ENCODE results near the gene APOC3. TPM values are rescaled to one million over a fixed set of nuclear protein-coding genes. Genes with fewer than 3 reads are reported as not detected.

APOC3 gene
- total RNA-seq: not detected in 2 replicates

GRCh38 chr11:116829525-116830183 is at the start of gene APOC3:
TSS of gene APOC3 (plus strand) at chr11:116829907. CDS start at chr11:116830583, 676 bp downstream.
- Mint-ChIP-seq H3K4me1 (ENCODE audit: low read depth) (no peaks in the 10 kb centered on the region), H3K36me3 (ENCODE audit: low read depth) (no peaks in the 10 kb centered on the region), H3K27me3 (ENCODE audit: low read depth) (no peaks in the 10 kb centered on the region), H3K4me3 (ENCODE audit: low read depth) (no peak within 1 kb of the TSS), H3K27ac (no peak within 1 kb of the TSS), H3K9me3 (no peaks in the 10 kb centered on the region)
- no peak for DNase-seq (ENCODE audit: low spot score)
- intact Hi-C loops (cut with micrococcal nuclease): no loop called here

GRCh38 chr11:116782728-116783127 is 47.0 kb upstream of the APOC3 start:
- intact Hi-C loops (cut with micrococcal nuclease): no loop called here
- no peak for DNase-seq (ENCODE audit: low spot score)
- H3K9me3 Mint-ChIP-seq: no peaks in the 10 kb centered on the region
- H3K27me3 Mint-ChIP-seq (ENCODE audit: low read depth): no peaks in the 10 kb centered on the region
- H3K36me3 Mint-ChIP-seq (ENCODE audit: low read depth): peaks cover 91% of the 10 kb centered on the region
- H3K4me3 Mint-ChIP-seq (ENCODE audit: low read depth): no peak overlapping the region
- peaks cover 55% of the 10 kb centered on the region for H3K4me1 Mint-ChIP-seq (ENCODE audit: low read depth)
- H3K27ac Mint-ChIP-seq: peak overlapping the region; percentile 19

GRCh38 chr11:116786326-116786725 is 43.4 kb upstream of the APOC3 start:
- H3K27me3 Mint-ChIP-seq (ENCODE audit: low read depth): no peaks in the 10 kb centered on the region
- H3K27ac Mint-ChIP-seq: no peak overlapping the region
- no peak for DNase-seq (ENCODE audit: low spot score)
- no peaks in the 10 kb centered on the region for H3K9me3 Mint-ChIP-seq
- H3K4me3 Mint-ChIP-seq (ENCODE audit: low read depth): peak overlapping the region; percentile 90
- intact Hi-C loops (cut with micrococcal nuclease): loop anchor here (5.0 kb wide), 2 partner anchors 66 to 446 kb away; partner anchors contain the start of genes PCSK7 and RNF214
- H3K36me3 Mint-ChIP-seq (ENCODE audit: low read depth): peaks cover 57% of the 10 kb centered on the region
- peaks cover 53% of the 10 kb centered on the region for H3K4me1 Mint-ChIP-seq (ENCODE audit: low read depth)

GRCh38 chr11:116786966-116787365 is 42.7 kb upstream of the APOC3 start:
- Mint-ChIP-seq H3K4me3 (ENCODE audit: low read depth) (peak overlapping the region; percentile 90), H3K27ac (peak overlapping the region; percentile 81), H3K9me3 (no peaks in the 10 kb centered on the region), H3K36me3 (ENCODE audit: low read depth) (peaks cover 51% of the 10 kb centered on the region), H3K4me1 (ENCODE audit: low read depth) (peaks cover 51% of the 10 kb centered on the region), H3K27me3 (ENCODE audit: low read depth) (no peaks in the 10 kb centered on the region)
- intact Hi-C loops (cut with micrococcal nuclease): loop anchor here (5.0 kb wide), 2 partner anchors 65 to 445 kb away; partner anchors contain the start of genes PCSK7 and RNF214
- no peak for DNase-seq (ENCODE audit: low spot score)

- H3K4me3 Mint-ChIP-seq (ENCODE audit: low read depth): peak overlapping the region; percentile 90
- H3K4me1 Mint-ChIP-seq (ENCODE audit: low read depth): peaks cover 48% of the 10 kb centered on the region
- peaks cover 47% of the 10 kb centered on the region for H3K36me3 Mint-ChIP-seq (ENCODE audit: low read depth)
- no peak for DNase-seq (ENCODE audit: low spot score)
- no peaks in the 10 kb centered on the region for H3K9me3 Mint-ChIP-seq
- peak overlapping the region; percentile 81 for H3K27ac Mint-ChIP-seq
- intact Hi-C loops (cut with micrococcal nuclease): loop anchor here (5.0 kb wide), 2 partner anchors 65 to 445 kb away; partner anchors contain the start of genes PCSK7 and RNF214
- no peaks in the 10 kb centered on the region for H3K27me3 Mint-ChIP-seq (ENCODE audit: low read depth)
Measured at GRCh38 chr11:116787436-116787785, 42.3 kb upstream of the APOC3 start.

GRCh38 chr11:116787786-116788486 is 41.8 kb upstream of the APOC3 start, which contains the start of gene ZPR1:
TSS of gene ZPR1 (minus strand) at chr11:116788023. CDS start at chr11:116787990, 33 bp downstream.
- intact Hi-C loops (cut with micrococcal nuclease): loop anchor here (1.0 to 5.0 kb wide), 4 partner anchors 15 to 444 kb away; partner anchors contain the start of genes PCSK7, RNF214 and SIK3
- peaks cover 44% of the 10 kb centered on the region for H3K4me1 Mint-ChIP-seq (ENCODE audit: low read depth)
- peak; percentile 83 for DNase-seq (ENCODE audit: low spot score)

GRCh38 chr11:116788534-116788933 is 41.2 kb upstream of the APOC3 start:
- Mint-ChIP-seq H3K27ac (peak overlapping the region; percentile 68), H3K4me1 (ENCODE audit: low read depth) (peaks cover 40% of the 10 kb centered on the region), H3K9me3 (no peaks in the 10 kb centered on the region), H3K4me3 (ENCODE audit: low read depth) (peak overlapping the region; percentile 90), H3K27me3 (ENCODE audit: low read depth) (no peaks in the 10 kb centered on the region), H3K36me3 (ENCODE audit: low read depth) (peaks cover 35% of the 10 kb centered on the region)
- no peak for DNase-seq (ENCODE audit: low spot score)
- intact Hi-C loops (cut with micrococcal nuclease): loop anchor here (1.0 to 5.0 kb wide), 4 partner anchors 15 to 444 kb away; partner anchors contain the start of genes PCSK7, RNF214 and SIK3

More at GRCh38 chr11:116787786-116788486, 41.8 kb upstream of the APOC3 start, which contains the start of gene ZPR1:
- Mint-ChIP-seq H3K9me3 (no peaks in the 10 kb centered on the region), H3K27ac (peak within 1 kb of the TSS; percentile 81), H3K4me3 (ENCODE audit: low read depth) (peak within 1 kb of the TSS; percentile 90), H3K36me3 (ENCODE audit: low read depth) (peaks cover 41% of the 10 kb centered on the region), H3K27me3 (ENCODE audit: low read depth) (no peaks in the 10 kb centered on the region)

GRCh38 chr11:116788975-116789374 is 40.7 kb upstream of the APOC3 start:
- Mint-ChIP-seq H3K27me3 (ENCODE audit: low read depth) (no peaks in the 10 kb centered on the region), H3K36me3 (ENCODE audit: low read depth) (peaks cover 33% of the 10 kb centered on the region), H3K27ac (no peak overlapping the region), H3K4me1 (ENCODE audit: low read depth) (peaks cover 39% of the 10 kb centered on the region), H3K9me3 (no peaks in the 10 kb centered on the region), H3K4me3 (ENCODE audit: low read depth) (peak overlapping the region; percentile 90)
- intact Hi-C loops (cut with micrococcal nuclease): loop anchor here (1.0 to 5.0 kb wide), 4 partner anchors 16 to 443 kb away; partner anchors contain the start of genes PCSK7, RNF214 and SIK3
- no peak for DNase-seq (ENCODE audit: low spot score)

GRCh38 chr11:116790167-116791001 is 39.3 kb upstream of the APOC3 start:
- no peak for DNase-seq (ENCODE audit: low spot score)
- Mint-ChIP-seq H3K9me3 (no peaks in the 10 kb centered on the region), H3K4me3 (ENCODE audit: low read depth) (no peak overlapping the region), H3K4me1 (ENCODE audit: low read depth) (peaks cover 30% of the 10 kb centered on the region), H3K36me3 (ENCODE audit: low read depth) (peaks cover 19% of the 10 kb centered on the region), H3K27me3 (ENCODE audit: low read depth) (no peaks in the 10 kb centered on the region), H3K27ac (no peak overlapping the region)
- intact Hi-C loops (cut with micrococcal nuclease): loop anchor here (1.0 to 2.0 kb wide), 2 partner anchors 46 to 316 kb away; partner anchors contain the start of gene APOA1

GRCh38 chr11:116791002-116791812 is 38.5 kb upstream of the APOC3 start:
- Mint-ChIP-seq H3K27me3 (ENCODE audit: low read depth) (no peaks in the 10 kb centered on the region), H3K4me3 (ENCODE audit: low read depth) (no peak overlapping the region), H3K4me1 (ENCODE audit: low read depth) (peaks cover 24% of the 10 kb centered on the region), H3K36me3 (ENCODE audit: low read depth) (peaks cover 11% of the 10 kb centered on the region), H3K27ac (no peak overlapping the region), H3K9me3 (no peaks in the 10 kb centered on the region)
- intact Hi-C loops (cut with micrococcal nuclease): loop anchor here (1.0 to 2.0 kb wide), 2 partner anchors 46 to 315 kb away; partner anchors contain the start of gene APOA1
- DNase-seq (ENCODE audit: low spot score): peak; percentile 64

GRCh38 chr11:116791813-116792143 is 37.9 kb upstream of the APOC3 start, which contains the start of gene APOA5:
TSS of gene APOA5 (minus strand) at chr11:116791879. CDS start at chr11:116791860, 19 bp downstream.
- intact Hi-C loops (cut with micrococcal nuclease): loop anchor here (1.0 to 2.0 kb wide), 2 partner anchors 45 to 315 kb away; partner anchors contain the start of gene APOA1
- Mint-ChIP-seq H3K9me3 (no peaks in the 10 kb centered on the region), H3K36me3 (ENCODE audit: low read depth) (peaks cover 5% of the 10 kb centered on the region), H3K27ac (no peak within 1 kb of the TSS), H3K4me3 (ENCODE audit: low read depth) (no peak within 1 kb of the TSS), H3K27me3 (ENCODE audit: low read depth) (no peaks in the 10 kb centered on the region), H3K4me1 (ENCODE audit: low read depth) (peaks cover 18% of the 10 kb centered on the region)
- DNase-seq (ENCODE audit: low spot score): no peak
